SJSA1 (cell line): Measurements from ENCODE around the gene ABHD11. TPM values are rescaled to one million over a fixed set of nuclear protein-coding genes. Genes with fewer than 3 reads are reported as not detected.

ENCODE experiments used
- DNase-seq, 2 experiments: peaks; one replicate each; pipeline ENCODE4 v3.0.0-alpha.2; 2015 to 2020; ENCODE audit warnings: low spot score in 2 of 2, low read depth in 1 of 2
- H3K27ac ChIP-seq: fragments of 250-450 bp; sonication (Bioruptor Pico); 2 replicates; pipeline ENCODE4 v1.5.1; 2020; ENCODE audit warnings: mild to moderate bottlenecking, moderate library complexity
- H3K27me3 ChIP-seq: fragments of 250-450 bp; sonication (Bioruptor Pico); replicated peaks from 2 replicates; pipeline ENCODE4 v1.5.1; 2020; ENCODE audit warnings: mild to moderate bottlenecking, moderate library complexity
- H3K36me3 ChIP-seq: fragments of 250-450 bp; sonication (Bioruptor Pico); 2 replicates; pipeline ENCODE4 v1.5.1; 2020; ENCODE audit warnings: mild to moderate bottlenecking
- H3K4me1 ChIP-seq: fragments of 250-450 bp; sonication (Bioruptor Pico); replicated peaks from 2 replicates; pipeline ENCODE4 v1.6.1; 2021; ENCODE audit warnings: mild to moderate bottlenecking
- H3K4me3 ChIP-seq: fragments of 250-450 bp; sonication (Bioruptor Pico); 2 replicates; pipeline ENCODE4 v1.5.1; 2020; ENCODE audit warnings: mild to moderate bottlenecking
- H3K9me3 ChIP-seq: fragments of 250-450 bp; sonication (Bioruptor Pico); replicated peaks from 2 replicates; pipeline ENCODE4 v1.5.1; 2020; ENCODE audit warnings: mild to moderate bottlenecking
- total RNA-seq: library from RNA; depleted of rRNA; stranded (reverse); fragments of >200 nt; shearing (Covaris generic); gene quantifications from 2 replicates; pipeline ENCODE4 v1.2.3, GENCODE V29; 2014

ABHD11 gene
- total RNA-seq, 1 experiment from 2014 or later, result 25.8 TPM

- Histone ChIP-seq H3K36me3 (peaks cover 67% of the 10 kb centered on the region), H3K27ac (peak overlapping the region; percentile 77), H3K27me3 (no peaks in the 10 kb centered on the region), H3K4me3 (no peak overlapping the region), H3K9me3 (no peaks in the 10 kb centered on the region), H3K4me1 (peaks cover 31% of the 10 kb centered on the region)
- peak in 1 of 2 experiments; percentile 43 for DNase-seq
These were observed 32.2 kb downstream of the ABHD11 start for GRCh38 chr7:73706126-73707044.

- Histone ChIP-seq H3K27me3 (no peaks in the 10 kb centered on the region), H3K9me3 (no peaks in the 10 kb centered on the region), H3K4me1 (peaks cover 31% of the 10 kb centered on the region), H3K36me3 (peaks cover 75% of the 10 kb centered on the region), H3K27ac (peak overlapping the region; percentile 77), H3K4me3 (no peak overlapping the region)
- no peak for DNase-seq
These were observed 33.1 kb downstream of the ABHD11 start for GRCh38 chr7:73705551-73705920.

GRCh38 chr7:73704640-73705550, 33.7 kb downstream of the ABHD11 start:
- H3K4me1 ChIP-seq, result peaks cover 31% of the 10 kb centered on the region
- H3K4me3 ChIP-seq, result no peak overlapping the region
- no peak overlapping the region for H3K27ac ChIP-seq
- DNase-seq, result no peak
- no peaks in the 10 kb centered on the region for H3K27me3 ChIP-seq
- peaks cover 80% of the 10 kb centered on the region for H3K36me3 ChIP-seq
- H3K9me3 ChIP-seq, result no peaks in the 10 kb centered on the region

GRCh38 chr7:73703757-73704639, 34.6 kb downstream of the ABHD11 start:
- peaks cover 88% of the 10 kb centered on the region for H3K36me3 ChIP-seq
- peaks cover 31% of the 10 kb centered on the region for H3K4me1 ChIP-seq
- no peaks in the 10 kb centered on the region for H3K9me3 ChIP-seq
- no peak overlapping the region for H3K27ac ChIP-seq
- H3K4me3 ChIP-seq, result no peak overlapping the region
- no peak for DNase-seq
- H3K27me3 ChIP-seq, result no peaks in the 10 kb centered on the region

GRCh38 chr7:73703225-73703624, 35.4 kb downstream of the ABHD11 start:
- H3K9me3 ChIP-seq, result no peaks in the 10 kb centered on the region
- H3K4me1 ChIP-seq, result peaks cover 31% of the 10 kb centered on the region
- no peaks in the 10 kb centered on the region for H3K27me3 ChIP-seq
- DNase-seq, result no peak
- no peak overlapping the region for H3K27ac ChIP-seq
- H3K4me3 ChIP-seq, result no peak overlapping the region
- H3K36me3 ChIP-seq, result peaks cover 88% of the 10 kb centered on the region

- no peak overlapping the region for H3K4me3 ChIP-seq
- peaks cover 31% of the 10 kb centered on the region for H3K4me1 ChIP-seq
- H3K9me3 ChIP-seq, result no peaks in the 10 kb centered on the region
- peaks cover 89% of the 10 kb centered on the region for H3K36me3 ChIP-seq
- no peak for DNase-seq
- no peaks in the 10 kb centered on the region for H3K27me3 ChIP-seq
- no peak overlapping the region for H3K27ac ChIP-seq
These were observed 35.9 kb downstream of the ABHD11 start for GRCh38 chr7:73702665-73703064.

GRCh38 chr7:73702226-73702625, 36.4 kb downstream of the ABHD11 start:
- Histone ChIP-seq H3K9me3 (no peaks in the 10 kb centered on the region), H3K4me1 (peaks cover 29% of the 10 kb centered on the region), H3K27me3 (no peaks in the 10 kb centered on the region), H3K36me3 (peaks cover 89% of the 10 kb centered on the region), H3K4me3 (no peak overlapping the region), H3K27ac (no peak overlapping the region)
- DNase-seq, result no peak

GRCh38 chr7:73701357-73701995, 37.1 kb downstream of the ABHD11 start:
- peaks cover 21% of the 10 kb centered on the region for H3K4me1 ChIP-seq
- H3K36me3 ChIP-seq, result peaks cover 88% of the 10 kb centered on the region
- H3K9me3 ChIP-seq, result no peaks in the 10 kb centered on the region
- H3K4me3 ChIP-seq, result no peak overlapping the region
- no peaks in the 10 kb centered on the region for H3K27me3 ChIP-seq
- peak; percentile 45 to 66 for DNase-seq
- H3K27ac ChIP-seq, result no peak overlapping the region

GRCh38 chr7:73700581-73701134, 37.9 kb downstream of the ABHD11 start:
- Histone ChIP-seq H3K9me3 (no peaks in the 10 kb centered on the region), H3K4me3 (no peak overlapping the region), H3K27me3 (no peaks in the 10 kb centered on the region), H3K4me1 (peaks cover 13% of the 10 kb centered on the region), H3K27ac (no peak overlapping the region), H3K36me3 (peaks cover 87% of the 10 kb centered on the region)
- no peak for DNase-seq

- H3K4me1 ChIP-seq, result peaks cover 7% of the 10 kb centered on the region
- H3K27ac ChIP-seq, result no peak overlapping the region
- H3K36me3 ChIP-seq, result peaks cover 85% of the 10 kb centered on the region
- H3K9me3 ChIP-seq, result no peaks in the 10 kb centered on the region
- no peak overlapping the region for H3K4me3 ChIP-seq
- DNase-seq, result no peak
- H3K27me3 ChIP-seq, result no peaks in the 10 kb centered on the region
These were observed 38.6 kb downstream of the ABHD11 start for GRCh38 chr7:73700069-73700423.

- Histone ChIP-seq H3K4me1 (peaks cover 2% of the 10 kb centered on the region), H3K36me3 (peaks cover 82% of the 10 kb centered on the region)
These were observed 39.1 kb downstream of the ABHD11 start for GRCh38 chr7:73699370-73700068.

GRCh38 chr7:73698410-73698809, 40.2 kb downstream of the ABHD11 start:
- Histone ChIP-seq H3K27ac (no peak overlapping the region), H3K27me3 (no peaks in the 10 kb centered on the region), H3K9me3 (no peaks in the 10 kb centered on the region), H3K4me3 (no peak overlapping the region), H3K4me1 (no peaks in the 10 kb centered on the region), H3K36me3 (peaks cover 87% of the 10 kb centered on the region)
- no peak for DNase-seq

More at GRCh38 chr7:73699370-73700068, 39.1 kb downstream of the ABHD11 start:
- Histone ChIP-seq H3K27me3 (no peaks in the 10 kb centered on the region), H3K27ac (no peak overlapping the region), H3K9me3 (no peaks in the 10 kb centered on the region), H3K4me3 (no peak overlapping the region)
- no peak for DNase-seq
